Dedifferentiated amniotic fluid mesenchymal stem cell (primary cell): ENCODE data around the gene CSPG4.

Source experiments
- DNase-seq: peaks from one replicate; pipeline ENCODE4 v3.0.0-alpha.2; 2016; ENCODE audit errors: extremely low spot score

Gene CSPG4

GRCh38 chr15:75669191-75669878 lies 43.3 kb downstream of the CSPG4 start:
- no peak for DNase-seq

DNA sequence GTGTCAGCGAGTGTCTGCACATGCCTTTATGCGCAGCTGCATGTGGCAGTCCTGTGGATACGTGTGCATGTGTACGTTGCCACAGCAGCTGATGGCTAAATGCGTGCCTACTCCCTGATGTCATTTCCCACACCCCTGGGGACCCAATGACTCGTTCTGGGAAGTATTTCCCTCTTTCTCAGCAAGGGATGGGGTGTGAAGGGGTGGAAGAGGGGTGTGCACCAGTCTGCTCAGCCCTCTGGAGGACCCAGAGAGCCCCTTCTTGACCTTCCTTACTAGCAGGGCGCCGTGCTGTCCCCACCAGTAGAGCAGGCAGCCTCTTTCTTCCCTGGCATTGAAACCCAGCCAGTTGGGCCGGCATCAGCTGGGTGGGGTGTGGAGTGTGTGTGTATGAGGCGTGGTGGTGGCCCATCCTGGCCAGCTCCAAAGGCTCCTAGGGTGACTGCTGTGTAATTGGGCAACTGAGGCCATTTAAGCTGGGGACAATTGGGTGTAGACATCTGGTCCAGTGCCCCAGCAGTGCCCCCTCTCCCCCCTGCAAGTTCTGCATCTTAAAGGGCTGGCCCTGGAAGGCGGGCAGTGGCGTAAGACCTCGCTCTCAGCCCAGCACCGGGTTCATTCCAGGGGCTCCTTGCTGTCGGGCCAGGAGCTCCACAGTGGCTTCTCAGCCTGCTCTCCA lies 45.7 kb downstream of the CSPG4 start:
- peak; percentile 96 for DNase-seq

GRCh38 chr15:75663931-75664421 lies 48.7 kb downstream of the CSPG4 start:
- DNase-seq: no peak

GRCh38 chr15:75662823-75663519 lies 49.7 kb downstream of the CSPG4 start:
- DNase-seq: no peak

DNA sequence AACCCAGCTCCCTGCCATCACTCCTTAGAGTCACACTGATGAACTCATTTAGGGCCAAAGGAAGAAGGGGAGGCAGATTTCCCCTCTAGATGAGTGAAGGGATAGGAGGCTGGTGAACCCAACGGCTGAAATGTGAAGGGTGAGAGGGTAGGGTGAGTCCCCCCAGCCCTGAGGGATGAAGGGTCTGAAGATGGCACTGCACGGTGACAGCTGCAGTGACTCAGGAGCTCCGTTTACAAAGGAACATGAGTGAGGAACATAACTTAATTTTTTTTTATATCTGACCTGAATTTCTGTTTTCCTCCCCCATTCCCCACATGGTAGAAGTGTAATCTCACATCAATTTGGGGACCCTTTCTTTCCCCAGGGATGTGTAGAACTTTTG lies 50.9 kb downstream of the CSPG4 start:
- no peak for DNase-seq

DNA sequence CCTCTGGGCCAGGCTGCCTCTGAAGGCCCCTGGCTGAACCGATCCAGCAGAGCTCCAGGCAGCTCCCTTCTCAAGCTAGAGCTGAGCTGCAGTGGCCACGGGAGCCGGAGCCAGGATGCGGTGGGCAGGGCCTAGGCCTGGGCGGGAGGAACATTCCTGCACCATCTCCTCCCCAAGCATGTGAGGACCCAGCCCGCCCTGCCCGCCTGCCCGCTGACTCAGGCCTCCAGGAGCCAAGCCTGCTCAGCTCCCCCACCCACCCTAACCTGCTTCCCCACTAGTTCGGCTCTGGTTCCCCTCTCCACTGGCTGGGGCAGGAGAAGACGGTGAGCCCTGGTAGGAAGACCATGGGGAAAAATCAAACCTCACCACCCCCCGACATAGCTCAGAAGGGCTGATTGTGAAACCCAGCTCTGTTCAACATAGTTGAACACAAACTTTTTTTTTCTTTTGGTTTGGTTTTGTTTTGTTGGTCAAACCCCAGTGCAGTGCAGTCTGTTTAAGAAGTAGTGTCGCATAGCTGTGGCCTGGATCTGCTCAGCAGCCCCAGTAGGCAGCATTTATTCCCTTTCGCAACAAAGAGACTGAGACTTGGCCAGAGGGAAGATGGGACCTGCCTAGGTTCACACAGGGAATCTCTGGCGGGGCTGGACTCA lies 51.4 kb downstream of the CSPG4 start:
- DNase-seq: peak; percentile 93

DNA sequence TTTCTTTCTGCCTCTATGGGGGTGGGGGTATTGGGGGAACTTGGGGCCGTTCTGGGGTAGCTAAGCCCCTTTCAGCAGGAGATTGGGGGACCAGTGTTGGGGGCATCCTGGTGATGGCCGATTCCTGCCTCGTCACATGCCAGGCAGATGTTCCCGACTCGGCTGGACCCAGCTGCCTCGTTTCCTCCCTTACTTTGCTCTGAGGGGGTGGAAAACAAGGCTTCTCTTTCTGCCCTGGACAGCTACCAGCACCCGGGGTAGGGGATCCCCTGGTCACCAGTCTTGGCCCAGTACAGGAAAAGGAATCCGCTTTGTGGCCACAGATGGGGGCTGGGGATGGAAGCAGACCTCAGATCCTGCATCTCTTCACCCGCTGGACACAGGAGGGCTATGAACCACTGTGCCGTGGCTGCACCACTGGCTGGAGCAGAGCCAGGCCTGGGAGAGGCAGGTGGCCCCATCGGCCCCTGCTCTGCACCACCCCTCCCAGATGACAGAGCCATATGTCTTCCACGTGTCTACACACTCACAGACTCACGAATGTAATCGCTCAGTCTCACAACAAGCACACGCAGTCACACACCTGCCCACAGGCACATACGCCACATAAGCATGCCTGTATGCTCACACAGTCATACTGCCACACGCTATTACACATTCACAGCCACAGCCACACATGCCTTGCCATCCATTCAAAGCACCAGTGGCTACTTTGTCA lies 52.6 kb downstream of the CSPG4 start:
- no peak for DNase-seq

DNA sequence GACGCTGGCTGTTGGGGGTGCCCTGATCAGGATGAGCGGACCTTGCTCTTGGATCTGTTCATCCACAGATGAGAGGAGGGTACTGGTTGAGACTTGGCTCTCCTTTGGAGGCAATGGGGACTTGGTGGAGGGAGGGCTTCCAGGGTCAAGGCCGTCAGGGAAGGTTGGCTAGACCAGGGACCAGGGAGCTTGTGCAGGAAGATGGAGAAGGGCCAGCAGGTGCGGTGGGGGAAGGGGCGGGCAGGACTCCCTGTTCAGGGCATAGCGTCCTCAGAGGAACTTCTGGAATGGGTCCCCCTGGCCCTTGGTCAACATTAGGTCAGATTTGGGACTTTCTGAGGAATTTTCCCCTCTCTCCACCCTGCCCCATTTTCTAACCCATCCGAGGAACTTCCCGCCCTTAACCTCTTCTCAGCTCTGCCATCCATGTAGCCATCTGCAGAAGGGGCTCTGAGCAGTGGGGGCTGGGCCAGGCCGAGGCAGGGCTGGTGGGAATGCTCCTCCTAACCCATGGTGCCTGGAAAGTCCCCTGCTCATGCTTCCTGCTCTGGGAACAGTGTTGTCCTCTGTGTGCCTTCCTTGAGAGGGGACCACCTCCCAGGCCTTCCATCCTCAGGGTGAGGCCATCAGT lies 53.4 kb downstream of the CSPG4 start:
- DNase-seq: no peak

DNA sequence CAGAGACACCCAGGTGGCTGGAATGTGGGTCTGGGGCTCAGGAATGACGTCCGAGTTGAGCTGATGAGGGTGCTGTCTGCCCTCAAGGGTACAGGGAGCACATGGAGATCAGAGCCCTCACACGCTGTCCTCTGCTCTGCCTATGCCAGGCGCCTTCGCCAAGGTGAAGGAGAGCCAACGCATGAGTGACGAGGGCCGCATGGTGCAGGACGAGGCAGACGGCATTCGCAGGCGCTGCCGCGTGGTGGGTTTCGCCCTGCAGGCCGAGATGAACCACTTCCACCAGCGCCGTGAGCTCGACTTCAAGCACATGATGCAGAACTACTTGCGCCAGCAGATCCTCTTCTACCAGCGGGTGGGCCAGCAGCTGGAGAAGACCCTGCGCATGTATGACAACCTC lies 55.8 kb downstream of the CSPG4 start:
- DNase-seq: no peak

GRCh38 chr15:75656331-75656730 lies 56.3 kb downstream of the CSPG4 start:
- no peak for DNase-seq

DNA sequence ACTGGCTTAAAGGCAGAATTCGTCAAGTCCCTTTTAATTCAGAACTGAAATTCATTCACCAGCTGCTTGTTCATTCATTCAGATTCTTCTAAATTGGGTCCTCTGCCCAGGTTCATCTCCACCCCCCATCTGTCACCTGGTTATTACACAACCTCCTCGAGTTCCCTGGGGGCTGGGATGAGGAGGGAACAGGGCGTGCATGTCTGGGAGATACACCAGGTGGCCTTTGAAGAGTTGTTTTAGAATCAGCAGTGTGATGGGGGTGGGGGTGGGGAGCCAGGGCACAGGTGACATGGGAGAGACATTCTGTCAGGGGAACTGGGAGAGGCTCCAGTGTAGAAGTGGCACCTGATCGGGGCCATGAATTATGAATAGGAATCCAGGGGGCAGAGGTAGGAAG lies 56.7 kb downstream of the CSPG4 start:
- DNase-seq: no peak

GRCh38 chr15:75654201-75654907 lies 58.3 kb downstream of the CSPG4 start:
- DNase-seq: no peak

- DNase-seq: no peak
Measured at GRCh38 chr15:75653347-75653913, 59.2 kb downstream of the CSPG4 start.

- no peak for DNase-seq
Measured at GRCh38 chr15:75651810-75652543, 60.7 kb downstream of the CSPG4 start.

GRCh38 chr15:75650908-75651809 lies 61.5 kb downstream of the CSPG4 start:
- DNase-seq: no peak

GRCh38 chr15:75649848-75650247 lies 62.8 kb downstream of the CSPG4 start:
- no peak for DNase-seq

DNA sequence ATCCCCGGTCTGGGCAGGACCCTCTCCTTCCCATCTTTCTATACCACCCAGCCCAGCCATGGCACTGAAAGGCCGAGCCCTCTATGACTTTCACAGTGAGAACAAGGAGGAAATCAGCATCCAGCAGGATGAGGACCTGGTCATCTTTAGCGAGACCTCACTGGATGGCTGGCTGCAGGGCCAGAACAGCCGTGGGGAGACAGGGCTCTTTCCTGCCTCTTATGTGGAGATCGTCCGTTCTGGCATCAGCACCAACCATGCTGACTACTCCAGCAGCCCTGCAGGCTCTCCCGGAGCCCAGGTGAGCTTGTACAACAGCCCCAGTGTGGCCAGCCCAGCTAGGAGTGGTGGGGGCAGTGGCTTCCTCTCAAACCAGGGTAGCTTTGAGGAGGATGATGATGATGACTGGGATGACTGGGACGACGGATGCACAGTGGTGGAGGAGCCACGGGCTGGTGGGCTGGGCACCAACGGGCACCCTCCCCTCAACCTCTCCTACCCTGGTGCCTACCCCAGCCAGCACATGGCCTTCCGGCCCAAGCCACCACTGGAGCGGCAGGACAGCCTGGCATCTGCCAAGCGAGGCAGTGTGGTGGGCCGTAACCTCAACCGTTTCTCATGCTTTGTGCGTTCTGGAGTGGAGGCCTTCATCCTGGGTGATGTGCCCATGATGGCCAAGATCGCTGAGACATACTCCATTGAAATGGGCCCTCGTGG lies 63.4 kb downstream of the CSPG4 start:
- DNase-seq: no peak
